Measurements from ENCODE around the gene HNRNPR.

GRCh38 chr1:23358310-23358875 lies 14.3 kb upstream of the HNRNPR start:
- TF ChIP-seq CTCF (IDR thresholded peaks at IDR 0.05) (no peak), POLR2A (IDR thresholded peaks at IDR 0.05) (no peak)
